PC-3 (cell line): ENCODE measurements around the gene MEGF9. TPM values are rescaled to one million over a fixed set of nuclear protein-coding genes. Genes with fewer than 3 reads are reported as not detected.
A peak's percentile ranks its signal among the peaks of the same experiment; 100 is the strongest.

Source experiments
- ATAC-seq: fragments of 200-7000 bp; cut with Tn5 transposase; 2 replicates; pipeline ENCODE4 v1.9.1; 2020; ENCODE audit warnings: mild to moderate bottlenecking, moderate library complexity
- BruUV-seq: library from RNA; stranded (reverse); fragments of 400-500 nt; replicated peaks from 2 replicates; lab custom pipeline; 2021; lab: Mats Ljungman, UMichigan
- CTCF ChIA-PET: fragments of 300-600 bp; sonication (Branson Sonifier 250); formaldehyde crosslinking; loops from one replicate; lab custom pipeline; 2022; ENCODE audit warnings: antibody characterized with exemption; lab: Charles Lee
- POLR2A ChIA-PET: fragments of 300-600 bp; sonication (Branson Sonifier 250); formaldehyde crosslinking; loops from one replicate; lab custom pipeline; 2022; ENCODE audit warnings: antibody characterized with exemption; ENCODE audit not compliant: unreplicated experiment; lab: Charles Lee
- DNase-seq: peaks from one replicate; pipeline ENCODE4 v3.0.0-alpha.2; 2015
- H2AFZ ChIP-seq: fragments of 300-600 bp; sonication (generic); 2 replicates; pipeline ENCODE4 v1.6.0; 2016; ENCODE audit warnings: antibody characterized with exemption, low read length
- H3F3A ChIP-seq: fragments of 300-600 bp; sonication (generic); one replicate; pipeline ENCODE4 v1.6.0; 2017; ENCODE audit warnings: antibody characterized with exemption, low read length, control low read depth, mild to moderate bottlenecking; ENCODE audit not compliant: unreplicated experiment
- H3K27ac ChIP-seq: fragments of 300-600 bp; sonication (generic); 2 replicates; pipeline ENCODE4 v1.5.1; 2016; ENCODE audit warnings: mild to moderate bottlenecking, low read length
- H3K27me3 ChIP-seq: fragments of 300-600 bp; sonication (generic); 2 replicates; pipeline ENCODE4 v1.6.1; 2016; ENCODE audit warnings: low read length, mixed read lengths
- H3K36me3 ChIP-seq: fragments of 300-600 bp; sonication (generic); 2 replicates; pipeline ENCODE4 v1.6.1; 2016; ENCODE audit warnings: low read depth, mixed run types, low read length, mixed read lengths
- H3K4me1 ChIP-seq: fragments of 300-600 bp; sonication (generic); 2 replicates; pipeline ENCODE4 v1.5.1; 2016; ENCODE audit warnings: low read length; ENCODE audit not compliant: insufficient read depth
- H3K4me2 ChIP-seq: fragments of 300-600 bp; sonication (generic); 2 replicates; pipeline ENCODE4 v1.6.0; 2016; ENCODE audit warnings: low read length
- H3K4me3 ChIP-seq: fragments of 300-600 bp; sonication (generic); 2 replicates; pipeline ENCODE4 v1.5.1; 2016; ENCODE audit warnings: mild to moderate bottlenecking, low read length, mixed read lengths
- H3K79me2 ChIP-seq: fragments of 300-600 bp; sonication (generic); 2 replicates; pipeline ENCODE4 v1.6.1; 2017; ENCODE audit warnings: low read length, mixed read lengths
- H3K9ac ChIP-seq: fragments of 300-600 bp; sonication (generic); 2 replicates; pipeline ENCODE4 v1.6.0; 2016; ENCODE audit warnings: mild to moderate bottlenecking, low read length
- H3K9me2 ChIP-seq: fragments of 300-600 bp; sonication (generic); replicated peaks from 2 replicates; pipeline ENCODE4 v1.6.1; 2016; ENCODE audit warnings: mixed run types, low read length, mixed read lengths
- H3K9me3 ChIP-seq: fragments of 300-600 bp; sonication (generic); 2 replicates; pipeline ENCODE4 v1.6.1; 2016; ENCODE audit warnings: low read length, mixed read lengths
- H4K20me1 ChIP-seq: fragments of 300-600 bp; sonication (generic); 2 replicates; pipeline ENCODE4 v1.6.1; 2016; ENCODE audit warnings: low read length, mixed read lengths
- CTCF ChIP-seq: fragments of 300-600 bp; sonication (generic); conservative IDR thresholded peaks from 2 replicates; pipeline ENCODE4 v1.5.1; 2017; ENCODE audit warnings: antibody characterized with exemption, low read depth, mild to moderate bottlenecking, low read length
- EZH2 ChIP-seq: fragments of 300-600 bp; sonication (generic); IDR thresholded peaks from one replicate; pipeline ENCODE4 v1.6.1; 2017; ENCODE audit warnings: antibody characterized with exemption, mild to moderate bottlenecking, low read length; ENCODE audit not compliant: unreplicated experiment
- EZH2phosphoT487 ChIP-seq: fragments of 300-600 bp; sonication (generic); IDR thresholded peaks from 2 replicates; pipeline ENCODE4 v1.6.1; 2018; ENCODE audit warnings: mild to moderate bottlenecking, antibody characterized with exemption, low read length, borderline replicate concordance
- intact Hi-C: fragments of 100-400 bp; cut with micrococcal nuclease; formaldehyde crosslinking; loops from 2 replicates; pipeline ENCODE4 v1.9.0; 2023
- total RNA-seq: library from RNA; depleted of rRNA; stranded (reverse); fragments of >200 nt; gene quantifications from 2 replicates; pipeline ENCODE4 v1.2.3, GENCODE V29; 2014

The MEGF9 gene
- total RNA-seq, 1 experiment from 2014 or later, result 2.6 TPM

- H3K9me3 ChIP-seq, result no peaks in the 10 kb centered on the region
- no peaks in the 10 kb centered on the region for H3K27me3 ChIP-seq
- H3F3A ChIP-seq, result no peaks in the 10 kb centered on the region
- no peak overlapping the region for H3K27ac ChIP-seq
- no peak for DNase-seq
- H3K4me1 ChIP-seq, result peaks cover 10% of the 10 kb centered on the region
- no peak overlapping the region for H3K9ac ChIP-seq
- no TSS peak for BruUV-seq
- H2AFZ ChIP-seq, result no peak overlapping the region
- TF ChIP-seq EZH2phosphoT487 (no peak), CTCF (no peak), EZH2 (no peak)
- ChIA-PET CTCF (interaction anchor here (0.6 kb wide), 1 partner anchor 121 kb away, joined by 6 read pairs; no protein-coding TSS in a partner anchor), POLR2A (no interaction called here)
- intact Hi-C loops, result no loop called here
- no peaks in the 10 kb centered on the region for H4K20me1 ChIP-seq
- H3K79me2 ChIP-seq, result no peaks in the 10 kb centered on the region
- H3K36me3 ChIP-seq, result no peaks in the 10 kb centered on the region
- no peak for ATAC-seq
- no peaks in the 10 kb centered on the region for H3K9me2 ChIP-seq
- H3K4me3 ChIP-seq, result no peak overlapping the region
- no peak overlapping the region for H3K4me2 ChIP-seq
Observed at GRCh38 chr9:120741191-120741590, 26.9 kb upstream of the MEGF9 start.

- CTCF ChIA-PET, result no interaction called here
- Histone ChIP-seq H3K4me2 (no peak overlapping the region), H3K4me1 (peaks cover 15% of the 10 kb centered on the region), H3K9me3 (no peaks in the 10 kb centered on the region), H2AFZ (no peak overlapping the region), H3K79me2 (no peaks in the 10 kb centered on the region), H3K9ac (no peak overlapping the region), H3K9me2 (no peaks in the 10 kb centered on the region), H3F3A (no peaks in the 10 kb centered on the region), H3K27ac (no peak overlapping the region), H3K36me3 (no peaks in the 10 kb centered on the region), H3K4me3 (no peak overlapping the region), H3K27me3 (no peaks in the 10 kb centered on the region), H4K20me1 (no peaks in the 10 kb centered on the region)
- DNase-seq (no peak), ATAC-seq (peak; percentile 24; the same call in 1 of the 2 replicates)
- POLR2A ChIA-PET, result no interaction called here
- intact Hi-C loops, result no loop called here
- no TSS peak for BruUV-seq
- TF ChIP-seq EZH2phosphoT487, result no peak
- TF ChIP-seq EZH2, result no peak
- no peak for TF ChIP-seq CTCF
Observed at GRCh38 chr9:120740132-120740531, 25.9 kb upstream of the MEGF9 start.

DNA sequence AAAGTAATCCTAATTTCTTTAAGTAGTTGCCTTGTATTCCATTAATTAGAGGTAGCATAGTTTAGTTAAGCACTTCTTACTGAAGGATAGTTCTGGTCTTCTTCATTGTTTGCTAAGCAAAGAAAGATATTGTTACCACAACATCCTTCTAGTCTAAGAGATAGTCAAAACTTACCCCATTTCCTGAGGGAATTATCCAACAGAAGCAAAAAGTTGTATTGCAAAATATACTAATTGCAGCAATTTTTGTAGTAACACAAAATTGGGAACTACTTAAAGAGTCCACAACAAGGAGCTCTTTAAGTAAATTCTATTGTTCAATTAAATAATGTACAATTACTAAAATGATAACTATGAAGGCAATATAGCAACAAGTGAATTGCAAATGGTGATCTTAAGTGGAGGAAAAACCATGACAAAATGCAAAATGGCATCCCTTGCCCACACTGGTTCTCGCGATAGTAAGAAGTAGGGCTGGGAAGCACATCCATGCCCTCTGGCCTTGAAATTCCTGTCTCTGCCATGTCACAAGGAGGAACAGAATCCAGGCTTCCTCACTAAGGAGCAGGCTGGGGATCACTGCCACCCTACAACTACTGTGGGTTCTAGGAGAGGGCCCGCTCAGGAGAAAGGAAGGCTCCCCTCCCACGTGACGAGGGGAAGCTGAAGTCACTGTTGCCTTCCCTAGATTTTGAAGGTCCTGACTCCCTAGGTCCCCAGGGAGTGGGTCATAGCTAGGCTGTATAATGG is 23.3 kb upstream of the MEGF9 start:
- Histone ChIP-seq H3K27me3 (no peaks in the 10 kb centered on the region), H3K9me3 (no peaks in the 10 kb centered on the region), H2AFZ (no peak overlapping the region), H3K9ac (no peak overlapping the region), H3K36me3 (no peaks in the 10 kb centered on the region), H3F3A (no peaks in the 10 kb centered on the region), H3K4me2 (no peak overlapping the region), H3K4me1 (peaks cover 17% of the 10 kb centered on the region), H3K4me3 (no peak overlapping the region), H3K9me2 (no peaks in the 10 kb centered on the region), H3K79me2 (no peaks in the 10 kb centered on the region), H4K20me1 (no peaks in the 10 kb centered on the region), H3K27ac (no peak overlapping the region)
- POLR2A ChIA-PET, result no interaction called here
- TF ChIP-seq CTCF (no peak), EZH2 (no peak), EZH2phosphoT487 (no peak)
- CTCF ChIA-PET, result no interaction called here
- DNase-seq, result no peak
- BruUV-seq, result no TSS peak
- ATAC-seq, result no peak
- intact Hi-C loops, result no loop called here
